Neural cell (in vitro differentiated cells): Measurements from ENCODE around the gene SYCE3. TPM values are rescaled to one million over a fixed set of nuclear protein-coding genes. Genes with fewer than 3 reads are reported as not detected.
A peak's percentile ranks its signal among the peaks of the same experiment; 100 is the strongest.

Source experiments
- H2AFZ ChIP-seq: fragments of 200-600, 300-800 bp; sonication (generic), shearing (Covaris generic); 2 replicates; pipeline ENCODE4 v1.6.0; 2014; ENCODE audit warnings: low read depth, mild to moderate bottlenecking, antibody characterized with exemption, low read length, moderate library complexity
- H3F3A ChIP-seq: fragments of 200-600 bp; shearing (Covaris generic); 2 replicates; pipeline ENCODE4 v1.6.1; 2016; ENCODE audit warnings: mild to moderate bottlenecking, moderate library complexity, mixed read lengths, antibody characterized with exemption, low read length; ENCODE audit not compliant: insufficient read depth, poor library complexity, severe bottlenecking
- H3K27ac ChIP-seq: fragments of 200-600, 300-800 bp; sonication (generic), shearing (Covaris generic); 2 replicates; pipeline ENCODE4 v1.5.1; 2014; ENCODE audit warnings: mild to moderate bottlenecking, low read length, moderate library complexity
- H3K27me3 ChIP-seq: fragments of 300-800, 200-600 bp; sonication (generic), shearing (Covaris generic); 2 replicates; pipeline ENCODE4 v1.6.0; 2014; ENCODE audit warnings: mild to moderate bottlenecking, low read depth, low read length, moderate library complexity; ENCODE audit not compliant: insufficient read depth
- H3K36me3 ChIP-seq: fragments of 300-800, 200-600 bp; sonication (generic), shearing (Covaris generic); 2 replicates; pipeline ENCODE4 v1.5.1; 2014; ENCODE audit warnings: mild to moderate bottlenecking, antibody characterized with exemption, low read length, moderate library complexity; ENCODE audit not compliant: insufficient read depth
- H3K4me2 ChIP-seq: fragments of 300-800, 200-600 bp; sonication (generic), shearing (Covaris generic); 2 replicates; pipeline ENCODE4 v1.6.0; 2014; ENCODE audit warnings: mild to moderate bottlenecking, low read length
- H3K4me3 ChIP-seq: fragments of 300-800, 200-600 bp; sonication (generic), shearing (Covaris generic); 2 replicates; pipeline ENCODE4 v1.5.1; 2014; ENCODE audit warnings: mild to moderate bottlenecking, low read length, moderate library complexity
- H3K79me2 ChIP-seq: fragments of 200-600 bp; shearing (Covaris generic); replicated peaks from 2 replicates; pipeline ENCODE4 v1.6.0; 2014; ENCODE audit warnings: mild to moderate bottlenecking, low read length, moderate library complexity; ENCODE audit not compliant: insufficient read depth
- H3K9ac ChIP-seq: fragments of 300-800, 200-600 bp; sonication (generic), shearing (Covaris generic); 2 replicates; pipeline ENCODE4 v1.6.1; 2016; ENCODE audit warnings: mild to moderate bottlenecking, low read length, mixed read lengths
- H3K9me2 ChIP-seq: fragments of 200-600 bp; shearing (Covaris generic); 2 replicates; pipeline ENCODE4 v1.6.1; 2016; ENCODE audit warnings: mild to moderate bottlenecking, low read length, mixed read lengths; ENCODE audit not compliant: insufficient read depth
- H3K9me3 ChIP-seq: fragments of 200-600, 300-800 bp; sonication (generic), shearing (Covaris generic); 2 replicates; pipeline ENCODE4 v1.6.1; 2016; ENCODE audit warnings: mild to moderate bottlenecking, mixed run types, low read length, moderate library complexity, mixed read lengths
- H4K20me1 ChIP-seq: fragments of 200-600 bp; shearing (Covaris generic); 2 replicates; pipeline ENCODE4 v1.6.1; 2016; ENCODE audit warnings: mild to moderate bottlenecking, mixed run types; ENCODE audit not compliant: insufficient read depth
- EP300 ChIP-seq: fragments of 450-650 bp; conservative IDR thresholded peaks from 2 replicates; pipeline ENCODE4 v1.6.1; 2014; ENCODE audit warnings: antibody characterized with exemption, mild to moderate bottlenecking, moderate library complexity; ENCODE audit not compliant: poor library complexity, severe bottlenecking
- EZH2 ChIP-seq: fragments of 200-600, 300-800 bp; shearing (Covaris generic), sonication (generic); IDR thresholded peaks from 2 replicates; pipeline ENCODE4 v1.6.1; 2014; ENCODE audit warnings: antibody characterized with exemption, low read length, borderline replicate concordance, mild to moderate bottlenecking; ENCODE audit not compliant: insufficient read depth, poor library complexity, severe bottlenecking
- MXI1 ChIP-seq: fragments of 450-650 bp; conservative IDR thresholded peaks from 2 replicates; pipeline ENCODE4 v1.6.1; 2014; ENCODE audit warnings: antibody characterized with exemption, mild to moderate bottlenecking; ENCODE audit not compliant: poor library complexity, severe bottlenecking
- POLR2AphosphoS5 ChIP-seq: IDR thresholded peaks from 2 replicates; pipeline ENCODE4 v1.6.1; 2012
- RAD21 ChIP-seq: fragments of 450-650 bp; conservative IDR thresholded peaks from 2 replicates; pipeline ENCODE4 v1.6.1; 2014; ENCODE audit warnings: antibody characterized with exemption, mild to moderate bottlenecking, moderate library complexity
- SMC3 ChIP-seq: fragments of 450-650 bp; conservative IDR thresholded peaks from 2 replicates; pipeline ENCODE4 v1.6.1; 2014; ENCODE audit warnings: antibody characterized with exemption, mild to moderate bottlenecking, moderate library complexity; ENCODE audit not compliant: poor library complexity
- TAF1 ChIP-seq: IDR thresholded peaks from 2 replicates; pipeline ENCODE4 v1.6.1; 2012; ENCODE audit warnings: low read depth
- polyA plus RNA-seq: library from polyadenylated mRNA; depleted of rRNA; stranded (reverse); fragments of >200 nt; gene quantifications from 2 replicates; pipeline ENCODE4 v1.2.3, GENCODE V29; 2014
- TF ChIP-seq, protein P1 (sequence below): IDR thresholded peaks from 2 replicates; pipeline ENCODE4 v1.6.1; 2012; ENCODE audit warnings: borderline replicate concordance
- TF ChIP-seq, protein P2 (sequence below): fragments of 450-650 bp; IDR thresholded peaks from 2 replicates; pipeline ENCODE4 v1.5.1; 2014; ENCODE audit warnings: antibody characterized with exemption, mild to moderate bottlenecking, moderate library complexity; ENCODE audit not compliant: poor library complexity, severe bottlenecking

SYCE3 gene
- polyA plus RNA-seq, 1 donor from 2014 or later: not detected

DNA sequence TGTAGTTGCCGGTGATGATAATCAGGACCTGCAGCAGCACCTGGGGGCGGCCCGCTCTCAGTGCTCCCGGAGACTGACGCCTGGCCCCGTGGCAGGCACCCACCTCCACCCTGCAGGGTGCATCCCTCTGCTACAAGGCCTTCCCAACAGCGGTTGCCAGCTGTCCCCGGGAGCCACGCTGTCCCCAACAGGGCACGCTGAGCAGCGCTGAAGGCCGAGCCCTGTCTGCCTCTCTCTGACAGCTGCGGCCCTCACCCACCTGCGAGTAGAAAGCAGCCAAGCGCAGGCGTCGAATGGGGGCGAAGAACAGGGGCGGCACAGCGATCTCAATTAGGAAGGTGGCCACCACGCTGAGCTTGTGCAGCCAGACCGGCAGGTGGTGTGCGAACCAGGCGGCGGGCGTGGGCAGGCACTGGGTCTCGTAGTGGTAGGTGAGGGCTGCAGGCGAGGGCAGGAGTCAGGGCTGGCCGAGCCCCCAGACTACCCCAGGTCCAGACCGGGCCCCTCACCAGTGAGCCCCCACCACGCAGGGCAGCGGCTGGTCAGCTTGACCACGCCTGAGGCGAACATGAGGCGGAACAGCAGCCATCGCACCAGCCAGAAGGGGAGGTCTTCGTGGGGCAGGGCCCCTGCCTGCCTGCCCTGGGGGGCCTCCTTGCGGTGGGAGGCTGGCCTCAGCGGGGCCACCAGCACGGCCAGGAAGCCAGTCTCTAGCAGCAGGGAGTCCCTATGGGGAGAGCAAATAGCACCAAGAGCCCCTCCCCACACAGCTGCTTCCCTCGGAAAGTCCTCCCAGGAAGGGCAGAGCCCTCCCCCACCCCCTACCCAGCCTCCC, 56.7 kb downstream of the SYCE3 start:
- no peak for TF ChIP-seq MXI1
- H3K36me3 ChIP-seq: no peaks in the 10 kb centered on the region
- H4K20me1 ChIP-seq: no peaks in the 10 kb centered on the region
- H3K9me2 ChIP-seq: no peaks in the 10 kb centered on the region
- no peak overlapping the region for H2AFZ ChIP-seq
- peak overlapping the region; percentile 86 for H3K9ac ChIP-seq
- H3F3A ChIP-seq: no peaks in the 10 kb centered on the region
- H3K79me2 ChIP-seq: peaks cover 30% of the 10 kb centered on the region
- no peak overlapping the region for H3K4me2 ChIP-seq
- H3K9me3 ChIP-seq: no peaks in the 10 kb centered on the region
- no peak overlapping the region for H3K27ac ChIP-seq
- no peaks in the 10 kb centered on the region for H3K27me3 ChIP-seq
- H3K4me3 ChIP-seq: peak overlapping the region; percentile 94

DNA sequence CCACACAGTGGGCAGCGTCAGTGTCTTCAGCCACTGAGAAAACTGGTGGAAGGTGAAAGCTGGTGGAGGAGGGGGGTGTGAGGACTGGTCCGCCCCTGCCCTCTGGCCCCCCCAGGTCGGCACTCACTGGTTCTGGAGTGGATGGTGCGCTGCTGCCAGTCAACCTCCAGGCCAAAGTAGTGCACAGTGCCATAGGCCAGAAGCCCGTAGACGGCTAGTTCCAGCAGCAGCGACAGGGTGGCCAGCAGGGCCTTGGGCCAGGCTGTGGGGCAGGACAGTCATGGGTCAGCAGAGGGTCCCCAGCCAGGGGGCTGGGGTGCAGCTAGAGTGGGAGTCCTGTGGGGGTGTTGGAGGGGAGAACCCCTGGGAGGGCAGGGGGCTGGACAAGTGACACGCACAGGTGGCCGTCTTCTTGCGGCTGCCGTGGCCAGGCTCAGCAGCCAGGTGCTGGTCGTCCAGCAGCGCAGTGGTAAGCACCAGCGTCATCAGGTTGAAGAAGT, 57.4 kb downstream of the SYCE3 start:
- Histone ChIP-seq H3K4me3 (no peak overlapping the region), H3K9ac (no peak overlapping the region), H3K9me3 (no peaks in the 10 kb centered on the region), H3K4me2 (no peak overlapping the region), H3K27me3 (no peaks in the 10 kb centered on the region), H3K36me3 (no peaks in the 10 kb centered on the region), H3K9me2 (no peaks in the 10 kb centered on the region), H3F3A (no peaks in the 10 kb centered on the region), H3K79me2 (peaks cover 26% of the 10 kb centered on the region), H3K27ac (no peak overlapping the region), H4K20me1 (no peaks in the 10 kb centered on the region), H2AFZ (no peak overlapping the region)
- TF ChIP-seq, protein P1, sequence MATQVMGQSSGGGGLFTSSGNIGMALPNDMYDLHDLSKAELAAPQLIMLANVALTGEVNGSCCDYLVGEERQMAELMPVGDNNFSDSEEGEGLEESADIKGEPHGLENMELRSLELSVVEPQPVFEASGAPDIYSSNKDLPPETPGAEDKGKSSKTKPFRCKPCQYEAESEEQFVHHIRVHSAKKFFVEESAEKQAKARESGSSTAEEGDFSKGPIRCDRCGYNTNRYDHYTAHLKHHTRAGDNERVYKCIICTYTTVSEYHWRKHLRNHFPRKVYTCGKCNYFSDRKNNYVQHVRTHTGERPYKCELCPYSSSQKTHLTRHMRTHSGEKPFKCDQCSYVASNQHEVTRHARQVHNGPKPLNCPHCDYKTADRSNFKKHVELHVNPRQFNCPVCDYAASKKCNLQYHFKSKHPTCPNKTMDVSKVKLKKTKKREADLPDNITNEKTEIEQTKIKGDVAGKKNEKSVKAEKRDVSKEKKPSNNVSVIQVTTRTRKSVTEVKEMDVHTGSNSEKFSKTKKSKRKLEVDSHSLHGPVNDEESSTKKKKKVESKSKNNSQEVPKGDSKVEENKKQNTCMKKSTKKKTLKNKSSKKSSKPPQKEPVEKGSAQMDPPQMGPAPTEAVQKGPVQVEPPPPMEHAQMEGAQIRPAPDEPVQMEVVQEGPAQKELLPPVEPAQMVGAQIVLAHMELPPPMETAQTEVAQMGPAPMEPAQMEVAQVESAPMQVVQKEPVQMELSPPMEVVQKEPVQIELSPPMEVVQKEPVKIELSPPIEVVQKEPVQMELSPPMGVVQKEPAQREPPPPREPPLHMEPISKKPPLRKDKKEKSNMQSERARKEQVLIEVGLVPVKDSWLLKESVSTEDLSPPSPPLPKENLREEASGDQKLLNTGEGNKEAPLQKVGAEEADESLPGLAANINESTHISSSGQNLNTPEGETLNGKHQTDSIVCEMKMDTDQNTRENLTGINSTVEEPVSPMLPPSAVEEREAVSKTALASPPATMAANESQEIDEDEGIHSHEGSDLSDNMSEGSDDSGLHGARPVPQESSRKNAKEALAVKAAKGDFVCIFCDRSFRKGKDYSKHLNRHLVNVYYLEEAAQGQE: no peak
- TF ChIP-seq MXI1 (no peak), EP300 (no peak), TAF1 (no peak), POLR2AphosphoS5 (no peak), SMC3 (no peak), RAD21 (no peak), EZH2 (no peak)
- TF ChIP-seq, protein P2, sequence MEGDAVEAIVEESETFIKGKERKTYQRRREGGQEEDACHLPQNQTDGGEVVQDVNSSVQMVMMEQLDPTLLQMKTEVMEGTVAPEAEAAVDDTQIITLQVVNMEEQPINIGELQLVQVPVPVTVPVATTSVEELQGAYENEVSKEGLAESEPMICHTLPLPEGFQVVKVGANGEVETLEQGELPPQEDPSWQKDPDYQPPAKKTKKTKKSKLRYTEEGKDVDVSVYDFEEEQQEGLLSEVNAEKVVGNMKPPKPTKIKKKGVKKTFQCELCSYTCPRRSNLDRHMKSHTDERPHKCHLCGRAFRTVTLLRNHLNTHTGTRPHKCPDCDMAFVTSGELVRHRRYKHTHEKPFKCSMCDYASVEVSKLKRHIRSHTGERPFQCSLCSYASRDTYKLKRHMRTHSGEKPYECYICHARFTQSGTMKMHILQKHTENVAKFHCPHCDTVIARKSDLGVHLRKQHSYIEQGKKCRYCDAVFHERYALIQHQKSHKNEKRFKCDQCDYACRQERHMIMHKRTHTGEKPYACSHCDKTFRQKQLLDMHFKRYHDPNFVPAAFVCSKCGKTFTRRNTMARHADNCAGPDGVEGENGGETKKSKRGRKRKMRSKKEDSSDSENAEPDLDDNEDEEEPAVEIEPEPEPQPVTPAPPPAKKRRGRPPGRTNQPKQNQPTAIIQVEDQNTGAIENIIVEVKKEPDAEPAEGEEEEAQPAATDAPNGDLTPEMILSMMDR: no peak
